ENCODE data around the gene GAREM1.

Gene GAREM1

DNA sequence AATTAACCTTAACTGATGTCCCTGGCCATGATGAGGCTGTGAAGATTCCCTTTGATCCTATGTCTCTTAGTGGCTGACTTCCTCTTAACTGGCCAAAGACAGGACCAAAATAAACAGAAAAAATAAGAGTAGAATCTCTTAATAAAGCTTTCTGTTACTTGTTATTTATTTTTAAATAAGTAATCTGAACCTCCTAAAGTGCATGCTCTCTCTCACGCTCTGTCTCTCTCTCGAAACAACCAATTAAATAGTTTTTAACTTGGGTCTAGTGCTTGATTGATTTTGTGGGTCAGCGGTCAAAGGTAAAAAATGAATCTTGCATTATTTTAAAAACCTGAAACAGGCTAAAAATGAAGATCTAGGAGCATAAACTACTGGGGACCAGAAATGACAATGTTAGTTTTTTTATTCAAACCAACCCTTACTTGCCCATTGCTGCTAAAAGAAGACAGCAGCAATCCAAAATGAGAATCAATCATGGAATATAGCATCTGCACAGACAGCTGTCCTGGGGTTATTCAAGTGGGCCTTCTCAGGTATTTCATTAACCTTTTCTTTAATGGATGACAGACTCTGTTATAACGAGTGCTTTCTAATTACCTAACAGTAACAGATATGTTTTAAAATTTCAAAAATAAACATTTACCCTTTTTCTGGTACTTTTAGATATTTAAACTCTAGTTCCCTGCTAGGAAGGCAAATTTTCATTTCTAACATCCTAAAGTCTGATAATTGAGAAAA is 11.2 kb downstream of the GAREM1 start:
- H3K4me3 ChIP-seq (ENCODE audit: low read depth, low read length), result no peak overlapping the region
- TF ChIP-seq, protein P1, sequence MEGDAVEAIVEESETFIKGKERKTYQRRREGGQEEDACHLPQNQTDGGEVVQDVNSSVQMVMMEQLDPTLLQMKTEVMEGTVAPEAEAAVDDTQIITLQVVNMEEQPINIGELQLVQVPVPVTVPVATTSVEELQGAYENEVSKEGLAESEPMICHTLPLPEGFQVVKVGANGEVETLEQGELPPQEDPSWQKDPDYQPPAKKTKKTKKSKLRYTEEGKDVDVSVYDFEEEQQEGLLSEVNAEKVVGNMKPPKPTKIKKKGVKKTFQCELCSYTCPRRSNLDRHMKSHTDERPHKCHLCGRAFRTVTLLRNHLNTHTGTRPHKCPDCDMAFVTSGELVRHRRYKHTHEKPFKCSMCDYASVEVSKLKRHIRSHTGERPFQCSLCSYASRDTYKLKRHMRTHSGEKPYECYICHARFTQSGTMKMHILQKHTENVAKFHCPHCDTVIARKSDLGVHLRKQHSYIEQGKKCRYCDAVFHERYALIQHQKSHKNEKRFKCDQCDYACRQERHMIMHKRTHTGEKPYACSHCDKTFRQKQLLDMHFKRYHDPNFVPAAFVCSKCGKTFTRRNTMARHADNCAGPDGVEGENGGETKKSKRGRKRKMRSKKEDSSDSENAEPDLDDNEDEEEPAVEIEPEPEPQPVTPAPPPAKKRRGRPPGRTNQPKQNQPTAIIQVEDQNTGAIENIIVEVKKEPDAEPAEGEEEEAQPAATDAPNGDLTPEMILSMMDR (IDR thresholded peaks at IDR 0.05; ENCODE audit: low read depth, low read length, missing control alignments), result no peak
- DNase-seq (ENCODE audit: low read depth), result no peak

DNA sequence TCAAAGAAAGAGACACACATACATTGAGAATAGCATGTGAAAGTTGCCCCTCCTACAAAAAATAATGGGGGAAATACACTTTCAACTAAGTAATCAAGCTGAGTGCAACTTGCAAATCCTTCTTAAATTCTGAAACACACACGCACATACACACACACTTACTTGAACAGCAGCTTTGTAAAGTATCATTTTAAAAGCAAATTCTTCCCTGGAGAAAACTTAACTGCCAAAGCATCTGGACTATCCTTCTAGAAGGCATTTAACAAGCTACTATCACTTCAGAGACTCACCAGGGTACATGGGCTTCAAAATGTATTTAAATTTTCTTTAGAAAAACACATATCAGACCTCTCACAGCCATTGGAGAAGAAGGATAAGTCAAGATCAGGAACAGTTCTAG is 15.3 kb downstream of the GAREM1 start:
- H3K4me3 ChIP-seq (ENCODE audit: low read depth, low read length), result no peak overlapping the region
- TF ChIP-seq, protein P1 (IDR thresholded peaks at IDR 0.05; ENCODE audit: low read depth, low read length, missing control alignments), result no peak
- no peak for DNase-seq (ENCODE audit: low read depth)

DNA sequence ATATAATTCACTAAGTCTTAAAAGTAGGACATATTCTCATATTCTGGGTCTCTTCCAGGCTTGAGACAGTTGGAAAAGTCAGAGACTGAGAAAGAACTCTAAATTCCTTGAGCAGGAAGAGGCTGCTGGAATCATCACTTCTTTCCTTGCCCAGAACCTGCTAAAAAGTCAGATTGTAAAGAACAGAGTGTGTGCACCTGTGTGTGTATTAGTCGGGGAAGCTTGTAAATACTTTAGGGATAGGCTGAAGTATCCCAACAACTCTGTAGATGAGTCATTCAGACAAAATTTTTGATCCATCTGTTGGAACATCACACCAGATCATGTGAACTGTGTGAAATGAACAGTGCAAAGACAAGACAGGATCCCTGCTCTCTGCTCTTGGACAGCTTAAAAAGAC is 16.1 kb downstream of the GAREM1 start:
- TF ChIP-seq, protein P1 (IDR thresholded peaks at IDR 0.05; ENCODE audit: low read depth, low read length, missing control alignments), result no peak
- no peak for DNase-seq (ENCODE audit: low read depth)
- no peak overlapping the region for H3K4me3 ChIP-seq (ENCODE audit: low read depth, low read length)

- DNase-seq (ENCODE audit: low read depth), result no peak
- no peak overlapping the region for H3K4me3 ChIP-seq (ENCODE audit: low read depth, low read length)
- TF ChIP-seq, protein P1 (IDR thresholded peaks at IDR 0.05; ENCODE audit: low read depth, low read length, missing control alignments), result no peak
Observed at GRCh38 chr18:32450874-32451273, 19.8 kb downstream of the GAREM1 start.

DNA sequence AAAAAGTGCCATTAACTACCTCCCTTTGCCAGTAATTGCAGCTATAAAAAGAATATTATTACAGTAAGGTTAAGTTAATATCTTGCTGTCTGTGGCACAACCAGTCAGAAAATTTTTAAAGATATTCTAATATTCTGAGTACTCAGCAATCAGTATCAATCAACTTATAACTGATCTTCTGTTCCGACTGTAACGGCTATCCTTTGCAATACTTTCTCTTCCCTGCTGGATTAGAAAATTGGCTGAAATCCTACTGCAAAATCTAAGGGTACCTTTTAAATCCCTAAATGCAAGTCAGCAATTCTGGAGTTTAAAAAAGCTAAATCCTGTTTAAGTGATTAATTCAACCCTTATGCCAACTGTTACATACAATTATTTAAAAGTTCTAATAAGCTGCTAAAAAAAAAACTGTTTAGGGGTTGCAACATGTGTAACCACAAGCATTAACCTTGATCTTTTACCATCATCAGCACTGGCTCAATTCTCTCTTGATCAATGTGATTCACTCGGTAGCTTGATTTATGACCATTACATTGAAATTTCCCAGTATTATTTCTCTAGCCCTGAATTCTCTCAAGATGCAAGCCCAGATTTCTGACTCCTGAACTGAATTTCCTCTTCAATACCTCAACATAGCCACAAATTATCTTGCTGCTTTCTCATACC is 20.5 kb downstream of the GAREM1 start:
- TF ChIP-seq, protein P1 (IDR thresholded peaks at IDR 0.05; ENCODE audit: low read depth, low read length, missing control alignments), result no peak
- no peak overlapping the region for H3K4me3 ChIP-seq (ENCODE audit: low read depth, low read length)
- DNase-seq (ENCODE audit: low read depth), result no peak

DNA sequence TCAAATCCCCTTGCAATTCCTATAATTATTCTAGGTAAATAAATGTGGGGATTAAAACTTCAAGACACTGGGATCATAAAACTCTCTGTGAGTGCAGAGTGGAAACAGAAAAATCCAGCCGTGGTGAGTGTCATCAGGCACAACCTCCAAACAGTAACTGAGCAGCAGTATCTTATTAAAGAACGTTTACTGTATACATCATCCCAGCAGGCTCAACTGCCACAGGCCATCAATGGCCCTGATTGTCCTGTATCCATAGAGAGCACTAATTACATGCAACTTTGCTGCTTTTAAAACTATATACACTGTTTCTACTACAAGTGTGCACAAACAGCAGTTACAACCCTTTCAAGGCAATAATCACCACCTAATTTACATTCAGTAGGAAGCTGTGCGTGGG is 23.9 kb downstream of the GAREM1 start:
- TF ChIP-seq, protein P1 (IDR thresholded peaks at IDR 0.05; ENCODE audit: low read depth, low read length, missing control alignments), result no peak
- no peak for DNase-seq (ENCODE audit: low read depth)

More for the DNA sequence above, 23.9 kb downstream of the GAREM1 start:
- H3K4me3 ChIP-seq (ENCODE audit: low read depth, low read length), result no peak overlapping the region

All from GM12864 (cell line).